ENCODE results near the gene CIAO3.
"Not testable (repeated sequence)": the region's sequence is repeated elsewhere in the genome, so short reads cannot be mapped to it uniquely, and the experiment has no call there.

CIAO3 gene

GRCh38 chr16:708019-708418 lies 32.8 kb downstream of the CIAO3 start:
- no peak for DNase-seq

- DNase-seq = no peak
Observed at GRCh38 chr16:707062-707538, 33.7 kb downstream of the CIAO3 start.

- DNase-seq = no peak
Observed at GRCh38 chr16:706189-707061, 34.4 kb downstream of the CIAO3 start.

- DNase-seq = no peak
Observed at GRCh38 chr16:705431-706188, 35.2 kb downstream of the CIAO3 start, which contains the start of gene FBXL16. Gene FBXL16 (minus strand): TSS chr16:705801. CDS start chr16:697405, 8,396 bp downstream.

- no peak for DNase-seq
Observed at GRCh38 chr16:704552-705380, 36.0 kb downstream of the CIAO3 start.

GRCh38 chr16:704047-704446 lies 36.8 kb downstream of the CIAO3 start:
- no peak for DNase-seq

- DNase-seq = no peak
Observed at GRCh38 chr16:703406-703805, 37.4 kb downstream of the CIAO3 start.

GRCh38 chr16:702341-702740 lies 38.5 kb downstream of the CIAO3 start:
- DNase-seq = no peak

GRCh38 chr16:700684-701584 lies 39.9 kb downstream of the CIAO3 start:
- no peak for DNase-seq

- DNase-seq = no peak
Observed at GRCh38 chr16:698911-699671, 41.7 kb downstream of the CIAO3 start.

- DNase-seq = no peak
Observed at GRCh38 chr16:695355-696089, 45.3 kb downstream of the CIAO3 start.

- no peak for DNase-seq
Observed at GRCh38 chr16:694863-695354, 45.9 kb downstream of the CIAO3 start.

- no peak for DNase-seq
Observed at GRCh38 chr16:694187-694862, 46.5 kb downstream of the CIAO3 start.

- no peak for DNase-seq
Observed at GRCh38 chr16:693766-694165, 47.0 kb downstream of the CIAO3 start.

- no peak for DNase-seq
Observed at GRCh38 chr16:693364-693763, 47.4 kb downstream of the CIAO3 start.

GRCh38 chr16:692356-693108 lies 48.3 kb downstream of the CIAO3 start:
- DNase-seq = no peak

- DNase-seq = not testable (repeated sequence)
Observed at GRCh38 chr16:691242-691641, 49.6 kb downstream of the CIAO3 start.

- DNase-seq = no peak
Observed at GRCh38 chr16:689175-689897, 51.5 kb downstream of the CIAO3 start.
